GM23248 (cell line): ENCODE results near the gene MEX3A. TPM values are rescaled to one million over a fixed set of nuclear protein-coding genes. Genes with fewer than 3 reads are reported as not detected.

Source experiments
- DNase-seq: peaks from one replicate; pipeline ENCODE4 v3.0.0-alpha.2; 2015
- H2AFZ ChIP-seq: fragments of 200-600 bp; sonication (generic); 2 replicates; pipeline ENCODE4 v1.6.1; 2016; ENCODE audit warnings: antibody characterized with exemption
- H3F3A ChIP-seq: fragments of 200-600 bp; sonication (generic); 2 replicates; pipeline ENCODE4 v1.6.1; 2016; ENCODE audit warnings: mild to moderate bottlenecking, antibody characterized with exemption, mixed run types; ENCODE audit not compliant: insufficient read depth
- H3K27ac ChIP-seq: fragments of 200-600 bp; sonication (generic); 2 replicates; pipeline ENCODE4 v1.5.1; 2016; ENCODE audit warnings: mild to moderate bottlenecking
- H3K27me3 ChIP-seq: fragments of 200-600 bp; sonication (generic); replicated peaks from 2 replicates; pipeline ENCODE4 v1.6.1; 2016; ENCODE audit warnings: mild to moderate bottlenecking; ENCODE audit not compliant: insufficient read depth
- H3K36me3 ChIP-seq: fragments of 200-600 bp; sonication (generic); 2 replicates; pipeline ENCODE4 v1.6.1; 2016; ENCODE audit warnings: low read depth, mild to moderate bottlenecking
- H3K4me1 ChIP-seq: fragments of 200-600 bp; sonication (generic); 2 replicates; pipeline ENCODE4 v1.6.1; 2016; ENCODE audit warnings: mild to moderate bottlenecking; ENCODE audit not compliant: insufficient read depth
- H3K4me2 ChIP-seq: fragments of 200-600 bp; sonication (generic); one replicate; pipeline ENCODE4 v1.6.1; 2016; ENCODE audit warnings: mild to moderate bottlenecking; ENCODE audit not compliant: unreplicated experiment
- H3K4me3 ChIP-seq: fragments of 200-600 bp; sonication (generic); 2 replicates; pipeline ENCODE4 v1.5.1; 2016; ENCODE audit warnings: mild to moderate bottlenecking
- H3K79me2 ChIP-seq: fragments of 200-600 bp; sonication (generic); 2 replicates; pipeline ENCODE4 v1.6.1; 2016; ENCODE audit warnings: mild to moderate bottlenecking; ENCODE audit not compliant: insufficient read depth
- H3K9ac ChIP-seq: fragments of 200-600 bp; sonication (generic); 2 replicates; pipeline ENCODE4 v1.6.1; 2016; ENCODE audit warnings: mild to moderate bottlenecking
- H3K9me2 ChIP-seq: fragments of 200-600 bp; sonication (generic); 2 replicates; pipeline ENCODE4 v1.6.1; 2016; ENCODE audit warnings: mixed run types, mild to moderate bottlenecking, moderate library complexity; ENCODE audit not compliant: insufficient read depth
- H3K9me3 ChIP-seq: fragments of 200-600 bp; sonication (generic); one replicate; pipeline ENCODE4 v1.6.1; 2017; ENCODE audit warnings: low read depth
- H4K20me1 ChIP-seq: fragments of 200-600 bp; sonication (generic); 2 replicates; pipeline ENCODE4 v1.6.0; 2016; ENCODE audit not compliant: insufficient read depth
- EZH2 ChIP-seq: fragments of 200-600 bp; sonication (generic); IDR thresholded peaks from 2 replicates; pipeline ENCODE4 v1.6.1; 2018; ENCODE audit warnings: antibody characterized with exemption, mild to moderate bottlenecking; ENCODE audit not compliant: insufficient read depth, poor library complexity, severe bottlenecking
- EZH2phosphoT487 ChIP-seq: fragments of 200-600 bp; sonication (generic); IDR thresholded peaks from 2 replicates; pipeline ENCODE4 v1.6.1; 2018; ENCODE audit warnings: antibody characterized with exemption, moderate library complexity, mild to moderate bottlenecking, low read depth; ENCODE audit not compliant: insufficient read depth
- WGBS, 2 experiments: methylation state at CpG; one replicate each; pipeline ENCODE4 v1.1.6; 2015 to 2017; ENCODE audit warnings: low lambda C conversion rate in 2 of 2, low coverage in 1 of 2; ENCODE audit errors: missing lambda C conversion rate in 2 of 2; 5-methylcytosine and 5-hydroxymethylcytosine counted together
- in situ Hi-C: fragments of 300-500 bp; cut with MboI; formaldehyde crosslinking; loops from 2 replicates; pipeline ENCODE4 v1.15.0; 2020
- polyA plus RNA-seq: library from polyadenylated mRNA; unstranded; fragments of >200 nt; fragmentation: Nextera tagmentation; extraction: Ambion mirVana; gene quantifications from 2 replicates; pipeline ENCODE4 v1.2.1, GENCODE V29; 2016
- total RNA-seq: library from RNA; depleted of rRNA; stranded (reverse); fragments of >200 nt; shearing (Covaris generic); gene quantifications from 2 replicates; pipeline ENCODE4 v1.2.3, GENCODE V29; 2014; rRNA removed

MEX3A gene, protein sequence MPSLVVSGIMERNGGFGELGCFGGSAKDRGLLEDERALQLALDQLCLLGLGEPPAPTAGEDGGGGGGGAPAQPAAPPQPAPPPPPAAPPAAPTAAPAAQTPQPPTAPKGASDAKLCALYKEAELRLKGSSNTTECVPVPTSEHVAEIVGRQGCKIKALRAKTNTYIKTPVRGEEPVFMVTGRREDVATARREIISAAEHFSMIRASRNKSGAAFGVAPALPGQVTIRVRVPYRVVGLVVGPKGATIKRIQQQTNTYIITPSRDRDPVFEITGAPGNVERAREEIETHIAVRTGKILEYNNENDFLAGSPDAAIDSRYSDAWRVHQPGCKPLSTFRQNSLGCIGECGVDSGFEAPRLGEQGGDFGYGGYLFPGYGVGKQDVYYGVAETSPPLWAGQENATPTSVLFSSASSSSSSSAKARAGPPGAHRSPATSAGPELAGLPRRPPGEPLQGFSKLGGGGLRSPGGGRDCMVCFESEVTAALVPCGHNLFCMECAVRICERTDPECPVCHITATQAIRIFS
- total RNA-seq (0.13 and 0.22 TPM in 2 replicates), polyA plus RNA-seq (0.05 TPM in 2 replicates)

DNA sequence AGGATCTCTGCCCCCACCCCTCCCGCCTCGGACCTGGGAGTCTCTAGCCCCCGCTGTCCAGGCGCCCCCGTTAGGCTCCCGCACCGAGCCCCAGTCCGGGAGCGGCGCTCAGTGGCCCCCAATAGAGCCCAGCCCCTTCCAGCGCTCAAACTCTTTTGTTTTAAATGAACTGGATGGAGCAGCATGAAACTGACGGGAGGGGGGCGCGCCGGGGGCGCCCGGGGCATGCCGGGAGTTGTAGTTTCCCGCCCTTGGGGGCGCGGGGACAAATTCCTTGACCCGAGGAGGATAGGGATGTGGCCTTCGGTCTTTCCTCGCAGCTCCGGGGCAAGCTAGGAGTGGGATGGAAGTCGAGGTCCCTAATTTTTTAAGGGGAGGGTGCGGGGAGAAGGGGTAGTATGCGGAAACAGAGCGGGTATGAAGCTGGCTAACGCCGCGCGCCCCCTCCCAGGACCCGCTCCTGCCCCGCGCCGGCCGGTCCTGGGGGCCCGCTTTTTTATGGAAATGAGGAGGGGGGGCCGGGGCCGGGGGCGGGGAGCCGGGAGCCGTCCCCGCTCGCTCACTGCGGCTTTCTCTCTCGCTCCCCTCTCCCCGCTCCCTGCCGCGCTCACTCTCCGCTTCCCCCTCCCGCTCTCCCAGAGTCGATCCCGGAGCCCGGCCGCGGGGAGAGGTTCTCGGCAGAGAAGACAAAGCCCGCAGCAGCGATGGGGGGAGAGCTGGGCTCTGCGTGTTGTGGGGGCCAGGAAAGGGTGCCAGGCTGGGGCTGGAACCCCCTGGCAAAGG, at the start of gene MEX3A:
TSS of gene MEX3A (minus strand) at position 157 of the 783 bp plus-strand sequence. CDS start 467 bp downstream, outside the sequence.
- TF ChIP-seq EZH2 (no peak), EZH2phosphoT487 (no peak)
- no peaks in the 10 kb centered on the region for H3K9me3 ChIP-seq
- peak within 1 kb of the TSS; percentile 78 for H3K9ac ChIP-seq
- H2AFZ ChIP-seq = peak within 1 kb of the TSS; percentile 97
- H4K20me1 ChIP-seq = no peaks in the 10 kb centered on the region
- H3K4me3 ChIP-seq = peak within 1 kb of the TSS; percentile 88
- H3K4me2 ChIP-seq = peak within 1 kb of the TSS; percentile 99
- H3K9me2 ChIP-seq = no peaks in the 10 kb centered on the region
- in situ Hi-C loops = no loop called here
- no peaks in the 10 kb centered on the region for H3K27me3 ChIP-seq
- H3K79me2 ChIP-seq = no peaks in the 10 kb centered on the region
- H3K36me3 ChIP-seq = no peaks in the 10 kb centered on the region
- no peaks in the 10 kb centered on the region for H3F3A ChIP-seq
- no peaks in the 10 kb centered on the region for H3K4me1 ChIP-seq
- peak; percentile 84 for DNase-seq
- H3K27ac ChIP-seq = no peak within 1 kb of the TSS
- 0 to 1% methylated on average over 29 to 62 of the region's 62 CpGs for WGBS, 2 experiments

DNA sequence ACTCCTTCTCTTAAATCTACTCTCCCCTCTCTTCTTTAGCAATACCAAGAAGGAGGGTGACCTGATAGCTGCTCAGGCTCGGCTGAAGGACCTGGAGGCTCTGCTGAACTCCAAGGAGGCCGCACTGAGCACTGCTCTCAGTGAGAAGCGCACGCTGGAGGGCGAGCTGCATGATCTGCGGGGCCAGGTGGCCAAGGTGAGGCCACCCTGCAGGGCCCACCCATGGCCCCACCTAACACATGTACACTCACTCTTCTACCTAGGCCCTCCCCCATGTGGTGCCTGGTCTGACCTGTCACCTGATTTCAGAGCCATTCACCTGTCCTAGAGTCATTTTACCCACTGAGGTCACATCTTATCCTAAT, 48.3 kb upstream of the MEX3A start:
- Histone ChIP-seq H3K27me3 (no peaks in the 10 kb centered on the region), H3K27ac (peak overlapping the region; percentile 100), H3K4me3 (no peak overlapping the region), H3K4me1 (peaks cover 43% of the 10 kb centered on the region), H3F3A (peaks cover 61% of the 10 kb centered on the region), H3K79me2 (peaks cover 89% of the 10 kb centered on the region), H3K9me2 (no peaks in the 10 kb centered on the region), H3K4me2 (no peak overlapping the region), H3K9ac (peak overlapping the region; percentile 100), H2AFZ (no peak overlapping the region), H3K36me3 (peaks cover 55% of the 10 kb centered on the region), H4K20me1 (no peaks in the 10 kb centered on the region), H3K9me3 (no peaks in the 10 kb centered on the region)
- no peak for DNase-seq
- no peak for TF ChIP-seq EZH2phosphoT487
- TF ChIP-seq EZH2 = no peak
- 70 to 75% methylated on average over 6 of the region's 6 CpGs for WGBS, 2 experiments
- in situ Hi-C loops = loop anchor here (5.0 kb wide), 1 partner anchor 33 kb away; no protein-coding TSS in a partner anchor

DNA sequence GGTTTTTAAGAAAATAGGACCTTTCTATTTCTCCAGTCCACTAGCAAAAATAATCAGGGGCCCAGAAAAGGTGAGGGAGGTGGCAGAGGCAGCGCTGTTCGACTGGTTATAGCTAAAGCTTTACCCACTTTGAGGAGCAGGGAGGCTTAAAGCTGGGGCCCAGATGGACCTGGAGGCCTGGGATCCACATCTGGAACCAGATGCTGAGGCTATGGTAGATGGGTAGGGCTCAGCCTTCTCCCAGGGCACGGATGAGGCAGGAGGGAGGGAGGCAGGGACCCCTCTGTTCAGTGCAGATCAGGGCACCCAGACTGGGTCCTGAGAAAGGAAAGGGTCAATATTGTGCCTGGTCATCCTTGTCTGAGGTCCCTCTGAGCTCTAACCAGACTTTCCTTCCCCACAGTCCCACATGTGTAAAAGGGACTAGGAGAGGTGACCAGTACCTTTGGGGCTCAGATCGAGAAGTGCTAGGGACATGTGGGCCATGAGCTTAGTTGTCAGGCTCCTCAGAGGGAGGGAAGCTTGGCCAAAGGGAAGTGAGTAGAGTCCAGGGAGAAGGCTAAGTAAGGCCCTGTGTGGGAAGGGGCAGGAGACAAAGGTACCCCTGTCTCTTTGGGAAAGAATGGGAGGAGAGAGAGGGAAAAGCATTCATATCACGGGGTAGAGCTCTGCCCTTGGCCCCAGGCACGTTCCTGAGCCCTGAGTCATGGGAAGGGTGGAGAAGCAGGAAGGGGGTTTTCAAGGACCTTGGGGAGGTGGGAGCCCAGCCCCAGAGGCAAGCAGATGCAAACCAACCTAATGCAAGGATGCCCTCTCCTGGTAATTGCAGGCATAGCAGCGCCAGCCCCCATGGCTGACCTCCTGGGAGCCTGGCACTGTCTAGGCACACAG, 47.7 kb upstream of the MEX3A start:
- in situ Hi-C loops = loop anchor here (5.0 kb wide), 1 partner anchor 33 kb away; no protein-coding TSS in a partner anchor
- Histone ChIP-seq H3K36me3 (peaks cover 49% of the 10 kb centered on the region), H3K27ac (peak overlapping the region; percentile 100), H3K27me3 (no peaks in the 10 kb centered on the region), H3K9me2 (no peaks in the 10 kb centered on the region), H3K4me1 (peaks cover 49% of the 10 kb centered on the region), H3K79me2 (peaks cover 90% of the 10 kb centered on the region), H3K4me2 (peak overlapping the region; percentile 98), H3K9ac (peak overlapping the region; percentile 100), H4K20me1 (no peaks in the 10 kb centered on the region), H3F3A (peaks cover 63% of the 10 kb centered on the region), H3K4me3 (peak overlapping the region; percentile 58), H2AFZ (no peak overlapping the region), H3K9me3 (no peaks in the 10 kb centered on the region)
- WGBS, 2 experiments = 5% methylated on average over 7 of the region's 7 CpGs
- DNase-seq = peak; percentile 96
- TF ChIP-seq EZH2phosphoT487 = no peak
